ENCODE results near the gene PRKCE.
A peak's percentile ranks its signal among the peaks of the same experiment; 100 is the strongest.
"Not testable (repeated sequence)": the region's sequence is repeated elsewhere in the genome, so short reads cannot be mapped to it uniquely, and the experiment has no call there.

Gene PRKCE

GRCh38 chr2:46202453-46202852 is 551.0 kb downstream of the PRKCE start:
- DNase-seq = no peak

DNA sequence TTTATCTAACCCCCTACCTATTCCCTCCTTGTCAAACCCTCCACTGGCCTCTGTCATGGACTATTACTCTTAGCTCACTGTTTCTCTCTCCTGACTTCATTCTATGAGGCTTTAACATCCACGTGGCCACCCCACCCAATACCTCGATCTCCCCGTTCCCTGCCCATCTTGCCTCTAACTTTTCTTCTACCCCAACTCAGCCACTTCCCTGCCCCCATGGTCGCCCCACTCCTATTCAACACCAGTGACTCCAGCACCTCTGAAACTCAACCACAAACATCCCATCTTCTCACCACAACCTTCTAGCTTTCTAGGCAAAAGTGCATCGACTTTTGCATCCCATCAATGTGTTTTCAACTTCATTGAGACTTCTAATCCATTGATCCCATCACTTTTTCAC is 551.5 kb downstream of the PRKCE start:
- no peak for DNase-seq

DNA sequence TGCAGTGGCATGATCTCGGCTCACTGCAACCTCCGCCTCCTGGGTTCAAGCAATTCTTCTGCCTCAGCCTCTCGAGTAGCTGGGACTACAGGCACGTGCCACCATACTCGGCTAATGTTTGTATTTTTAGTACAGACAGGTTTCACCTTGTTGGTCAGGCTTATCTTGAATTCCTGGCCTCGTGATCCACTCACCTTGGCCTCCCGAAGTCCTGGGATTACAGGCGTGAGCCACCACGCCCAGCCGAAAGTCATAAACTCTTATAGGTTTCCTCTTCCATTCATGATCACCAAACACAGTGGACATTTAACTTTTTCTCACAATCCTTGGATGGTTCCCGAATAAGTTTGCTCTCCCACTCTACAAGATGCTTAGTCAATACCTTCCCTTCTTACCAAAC is 552.2 kb downstream of the PRKCE start:
- DNase-seq = not testable (repeated sequence)

GRCh38 chr2:46207591-46207990 is 556.1 kb downstream of the PRKCE start:
- no peak for DNase-seq

GRCh38 chr2:46208766-46209165 is 557.3 kb downstream of the PRKCE start:
- DNase-seq = no peak

DNA sequence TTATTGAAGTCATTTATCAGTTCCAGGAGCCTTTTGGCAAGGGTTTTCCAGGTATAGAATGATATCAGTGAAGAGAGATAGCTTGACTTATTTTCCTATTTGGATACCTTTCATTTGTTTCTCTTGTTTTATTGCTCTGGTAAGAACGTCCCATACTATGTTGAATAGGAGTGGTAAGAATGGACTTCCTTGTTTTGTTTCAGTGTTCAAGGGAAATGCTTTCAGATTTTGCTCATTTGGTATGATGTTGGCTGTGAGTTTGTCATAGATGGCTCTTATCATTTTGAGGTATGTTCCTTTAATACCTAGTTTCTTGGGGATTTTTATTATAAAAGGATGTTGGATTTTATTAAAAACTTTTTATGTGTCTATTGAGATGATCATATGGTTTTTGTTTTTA is 558.6 kb downstream of the PRKCE start:
- no peak for DNase-seq

DNA sequence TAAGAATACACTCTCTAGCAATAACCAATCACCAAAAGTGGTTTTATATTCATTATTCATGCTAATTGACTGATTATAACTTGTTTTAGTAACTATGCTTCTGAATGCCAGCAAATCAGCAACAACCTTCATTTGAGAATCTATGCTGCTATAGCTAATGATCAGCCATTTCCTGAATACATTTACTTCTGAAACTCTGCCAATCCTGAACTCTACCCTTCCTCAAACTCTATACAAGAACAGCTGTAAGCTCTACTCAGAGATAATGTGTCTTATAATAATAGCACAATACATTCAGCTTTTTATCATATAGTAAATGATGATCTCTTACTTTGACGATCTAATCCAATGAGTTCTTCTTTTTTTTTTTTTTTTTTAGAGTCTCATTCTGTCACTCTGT is 560.0 kb downstream of the PRKCE start:
- no peak for DNase-seq

- DNase-seq = no peak
These were observed 562.4 kb downstream of the PRKCE start for GRCh38 chr2:46213906-46214305.

DNA sequence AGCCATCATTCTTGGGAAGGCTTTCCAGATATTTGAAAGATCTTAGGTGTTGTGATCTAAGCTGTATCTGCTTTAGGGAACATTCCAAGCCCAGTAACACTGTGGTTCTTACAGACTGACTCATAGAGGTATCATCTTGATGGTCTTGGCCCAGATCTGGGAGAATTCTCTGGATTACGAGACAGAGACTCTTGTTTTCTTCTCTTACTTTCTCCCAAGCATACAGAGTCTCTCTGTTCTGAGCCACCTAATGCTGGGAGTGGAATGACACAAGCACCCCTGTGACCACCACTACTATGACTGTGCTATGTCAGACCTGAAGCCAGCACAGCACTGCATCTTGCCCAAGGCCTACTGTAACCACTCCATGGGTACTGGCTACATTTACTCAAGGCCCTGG is 564.7 kb downstream of the PRKCE start:
- no peak for DNase-seq

DNA sequence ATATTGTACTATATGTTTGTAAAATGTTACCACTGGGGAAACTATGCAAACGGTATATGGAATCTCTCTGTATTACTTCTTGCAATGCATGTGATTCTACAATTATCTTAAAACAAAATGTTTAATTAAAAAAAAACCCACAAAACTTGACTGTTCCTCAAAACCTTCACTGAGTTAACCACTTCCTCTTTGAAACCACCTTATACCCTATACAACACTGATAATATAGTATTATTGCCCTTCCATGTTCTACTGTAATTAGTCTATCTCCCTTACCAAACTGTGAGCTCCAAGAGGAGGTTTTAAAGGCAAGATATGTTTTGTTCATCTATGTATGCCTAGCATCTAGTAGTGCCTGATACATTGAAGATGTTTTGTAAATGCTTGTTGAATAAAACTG is 572.0 kb downstream of the PRKCE start:
- DNase-seq = not testable (repeated sequence)

DNA sequence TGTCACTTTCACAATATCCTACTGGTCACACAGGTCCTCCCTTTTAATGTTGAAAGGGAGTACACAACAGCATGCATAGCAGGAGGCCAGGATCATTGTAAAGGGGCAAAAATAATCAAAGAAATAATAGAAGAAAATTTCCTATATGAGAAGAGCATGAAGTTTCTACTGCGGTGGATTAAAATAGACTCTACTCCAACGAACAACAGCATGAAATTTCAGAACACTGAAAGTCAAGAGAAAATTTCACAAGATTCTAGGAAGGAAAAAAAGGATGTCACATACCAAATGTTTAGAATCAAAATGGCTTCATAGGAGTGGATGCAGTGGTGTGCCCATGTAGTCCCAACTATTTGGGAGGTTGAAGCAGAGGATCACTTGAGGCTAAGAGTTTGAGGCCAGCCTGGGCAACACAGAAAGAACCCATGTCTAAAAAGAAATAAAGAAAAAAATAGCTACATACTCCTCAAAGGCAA is 573.7 kb downstream of the PRKCE start:
- no peak for DNase-seq

DNA sequence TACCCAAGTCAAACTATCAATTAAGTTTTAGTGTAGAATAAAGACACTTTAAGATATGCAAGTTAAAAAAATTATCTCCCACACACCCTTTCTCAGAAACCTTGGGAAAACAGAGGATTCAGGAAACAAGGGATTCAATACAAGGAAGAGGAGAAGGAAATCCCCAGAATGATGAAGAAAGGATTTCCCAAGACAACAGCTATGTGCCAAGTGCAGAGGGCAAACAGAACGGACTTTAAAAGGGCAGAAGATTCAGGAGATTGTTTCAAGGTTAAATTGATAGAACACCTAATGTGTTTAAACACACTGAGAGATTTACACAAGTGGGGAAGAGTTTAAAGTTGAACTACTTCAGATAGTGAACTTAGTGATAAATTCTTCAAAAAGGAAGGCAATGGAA is 574.3 kb downstream of the PRKCE start:
- no peak for DNase-seq

DNA sequence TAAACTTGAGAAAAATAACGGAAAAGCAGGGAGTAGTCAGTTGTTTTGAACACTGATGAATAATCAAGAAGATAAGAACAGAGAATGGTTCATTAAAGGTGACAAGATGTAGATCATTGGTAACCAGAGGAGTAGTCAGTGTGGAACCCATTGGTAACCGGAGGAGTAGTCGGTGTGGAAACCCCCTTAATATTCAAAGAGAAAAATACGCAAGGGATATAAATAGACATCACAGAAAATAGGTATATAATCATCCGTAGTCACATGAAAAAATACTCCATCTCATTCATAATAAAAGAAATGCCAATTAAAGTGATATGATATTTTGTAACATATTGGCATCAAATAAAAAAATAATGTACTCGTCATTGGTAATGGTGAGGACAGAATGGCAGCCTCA is 575.1 kb downstream of the PRKCE start:
- DNase-seq = no peak

GRCh38 chr2:46227022-46227421 is 575.5 kb downstream of the PRKCE start:
- no peak for DNase-seq

- DNase-seq = no peak
These were observed 576.3 kb downstream of the PRKCE start for GRCh38 chr2:46227674-46228289.

- DNase-seq = no peak
These were observed 577.9 kb downstream of the PRKCE start for GRCh38 chr2:46229134-46230063.

GRCh38 chr2:46230115-46230571 is 578.7 kb downstream of the PRKCE start:
- peak in 18 of 51 donors; percentile 5 to 49 (median 22) for DNase-seq

DNA sequence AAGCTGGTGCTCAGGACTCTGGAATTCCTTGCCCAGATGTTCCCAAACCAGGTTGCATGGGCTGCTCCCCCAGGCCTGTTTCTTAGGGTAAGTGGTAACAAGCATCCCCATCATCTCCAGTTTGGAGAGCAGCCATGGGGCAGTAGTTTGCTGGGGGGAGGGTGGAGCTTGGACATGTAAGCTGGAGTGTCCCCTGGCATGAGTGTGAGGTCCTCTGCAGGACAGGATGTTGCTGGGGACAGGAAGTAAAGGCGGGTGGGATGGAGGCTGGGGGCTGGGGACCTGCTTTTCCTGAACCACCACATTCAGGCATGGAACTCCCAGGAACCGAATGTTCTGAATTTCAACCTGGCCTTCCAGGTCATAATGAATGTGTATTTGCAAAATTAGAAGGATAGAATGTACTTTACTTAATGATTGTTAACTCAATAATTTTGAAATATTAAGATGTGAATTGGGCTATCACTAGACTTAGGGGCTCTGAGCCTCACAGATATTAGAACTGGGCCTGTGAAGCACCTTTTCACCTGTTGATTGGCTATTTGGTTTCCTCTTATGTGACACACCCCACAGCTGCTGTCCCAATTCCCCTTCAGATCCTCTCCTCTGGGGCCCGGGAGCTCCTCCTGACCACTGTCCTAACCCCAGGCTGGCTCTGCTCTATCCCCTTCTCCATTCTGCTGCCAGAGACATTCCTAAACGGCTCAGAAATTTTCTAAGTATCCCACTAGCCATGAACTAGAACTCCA is 579.4 kb downstream of the PRKCE start:
- DNase-seq = no peak

- DNase-seq = no peak
These were observed 580.2 kb downstream of the PRKCE start for GRCh38 chr2:46231721-46232120.

DNA sequence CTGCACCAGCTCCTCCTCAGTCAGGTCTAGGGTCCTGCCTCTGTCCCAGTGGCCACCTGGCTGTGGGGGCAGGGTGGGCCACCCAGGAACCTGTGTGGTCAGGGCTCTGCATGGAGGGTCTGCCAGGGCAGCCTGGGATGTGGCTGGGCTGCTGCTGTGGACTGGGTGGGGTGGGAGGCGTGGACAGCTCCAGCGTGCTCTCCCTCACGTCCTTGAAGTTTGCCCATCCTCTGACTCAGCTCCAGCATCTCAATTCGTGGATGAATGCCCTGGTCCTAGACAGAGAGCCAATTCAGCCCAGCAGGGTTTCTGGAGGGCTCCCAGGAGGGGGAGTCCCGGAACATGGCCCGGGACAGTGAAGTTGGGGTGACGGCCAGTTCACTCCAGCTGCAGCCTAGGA is 581.4 kb downstream of the PRKCE start:
- DNase-seq = peak in 18 of 51 donors; percentile 5 to 40 (median 16)

- DNase-seq = no peak
These were observed 584.8 kb downstream of the PRKCE start for GRCh38 chr2:46236006-46236875.
